Esophagus squamous epithelium (tissue), 4 donors: ENCODE results near the gene CRHR1.

Experiments used
- CTCF ChIP-seq, 6 experiments: fragments of 450-650 bp in 4 of 6; fragments of 200-600 bp in 2 of 6; sonication (generic) in 2 of 6; IDR thresholded peaks; one replicate each; pipeline ENCODE4 v1.5.1; 2016 to 2019; ENCODE audit warnings: antibody characterized with exemption in 6 of 6, mild to moderate bottlenecking in 4 of 6, moderate library complexity in 4 of 6
- POLR2A ChIP-seq, 4 donors: fragments of 450-650 bp; IDR thresholded peaks; one replicate each; pipeline ENCODE4 v1.6.1; 2017; ENCODE audit warnings: antibody characterized with exemption in 4 of 4, mild to moderate bottlenecking in 4 of 4, moderate library complexity in 3 of 4

- TF ChIP-seq CTCF (IDR thresholded peaks at IDR 0.05) (no peak), POLR2A (IDR thresholded peaks at IDR 0.05) (no peak)
These were observed 83.1 kb downstream of the CRHR1 start for GRCh38 chr17:45867171-45867570.
